ENCODE measurements around the gene N4BP2L1.

N4BP2L1 gene

DNA sequence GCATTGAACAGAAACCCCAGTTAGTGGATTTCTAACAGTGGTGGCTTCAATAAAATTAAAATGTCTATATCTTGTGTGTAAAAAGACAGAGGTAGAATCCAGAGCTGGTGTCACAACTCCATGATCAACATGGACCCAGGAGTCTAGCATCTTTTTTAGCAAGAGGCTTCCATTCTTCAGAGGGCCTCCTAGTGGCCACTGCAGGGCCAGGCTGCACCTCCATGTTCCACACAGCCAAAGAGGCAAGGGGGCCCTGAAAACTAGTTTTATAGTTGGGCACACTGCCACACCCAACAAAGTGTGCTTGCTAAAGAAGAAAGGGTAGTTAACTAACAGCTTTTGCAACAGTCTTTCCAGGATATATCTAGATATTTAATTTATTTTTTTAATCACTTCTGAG, 12.9 kb downstream of the N4BP2L1 start:
- Histone ChIP-seq H3K27me3 (ENCODE audit: insufficient read depth, low read length) (no peaks in the 10 kb centered on the region), H3K36me3 (ENCODE audit: insufficient read depth, low read length) (no peaks in the 10 kb centered on the region), H3K27ac (ENCODE audit: low read depth, low read length) (no peak overlapping the region), H3K4me3 (ENCODE audit: low read depth, low read length) (no peak overlapping the region), H3K79me2 (ENCODE audit: control insufficient read depth, insufficient read depth, low read length, unreplicated experiment) (no peaks in the 10 kb centered on the region), H2AFZ (ENCODE audit: low read length, unreplicated experiment) (no peak overlapping the region), H3K4me1 (ENCODE audit: control insufficient read depth, insufficient read depth, low read length, unreplicated experiment) (no peaks in the 10 kb centered on the region)

- Histone ChIP-seq H3K4me3 (ENCODE audit: low read depth, low read length) (no peak overlapping the region), H2AFZ (ENCODE audit: low read length, unreplicated experiment) (no peak overlapping the region), H3K79me2 (ENCODE audit: control insufficient read depth, insufficient read depth, low read length, unreplicated experiment) (no peaks in the 10 kb centered on the region), H3K27me3 (ENCODE audit: insufficient read depth, low read length) (no peaks in the 10 kb centered on the region), H3K4me1 (ENCODE audit: control insufficient read depth, insufficient read depth, low read length, unreplicated experiment) (no peaks in the 10 kb centered on the region), H3K27ac (ENCODE audit: low read depth, low read length) (no peak overlapping the region), H3K36me3 (ENCODE audit: insufficient read depth, low read length) (no peaks in the 10 kb centered on the region)
These were observed 13.3 kb downstream of the N4BP2L1 start for GRCh38 chr13:32414580-32414979.

DNA sequence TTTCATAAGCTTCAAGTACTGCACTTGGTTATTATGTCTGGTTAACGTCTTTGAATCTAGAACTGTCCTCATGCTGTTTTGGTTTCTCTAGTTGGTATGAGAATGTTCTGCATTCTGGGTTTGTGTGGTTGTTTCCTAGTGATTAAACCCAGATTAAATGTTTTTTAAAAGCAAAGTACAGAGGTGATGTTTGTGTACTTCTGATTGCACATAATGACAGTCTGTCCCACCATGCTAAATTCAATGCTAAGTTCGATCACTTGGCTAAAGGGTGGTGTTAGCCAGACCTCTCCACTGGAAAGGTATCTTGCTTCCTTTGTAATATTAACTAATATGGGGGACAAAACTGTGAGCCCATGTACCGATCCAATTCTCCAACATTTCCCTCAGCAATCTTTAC, 14.6 kb downstream of the N4BP2L1 start:
- Histone ChIP-seq H2AFZ (ENCODE audit: low read length, unreplicated experiment) (no peak overlapping the region), H3K27ac (ENCODE audit: low read depth, low read length) (no peak overlapping the region), H3K4me1 (ENCODE audit: control insufficient read depth, insufficient read depth, low read length, unreplicated experiment) (peaks cover 7% of the 10 kb centered on the region), H3K27me3 (ENCODE audit: insufficient read depth, low read length) (no peaks in the 10 kb centered on the region), H3K4me3 (ENCODE audit: low read depth, low read length) (no peak overlapping the region), H3K79me2 (ENCODE audit: control insufficient read depth, insufficient read depth, low read length, unreplicated experiment) (no peaks in the 10 kb centered on the region), H3K36me3 (ENCODE audit: insufficient read depth, low read length) (no peaks in the 10 kb centered on the region)

GRCh38 chr13:32409561-32410421, 18.1 kb downstream of the N4BP2L1 start:
- Histone ChIP-seq H2AFZ (ENCODE audit: low read length, unreplicated experiment) (peak overlapping the region; percentile 28), H3K4me3 (ENCODE audit: low read depth, low read length) (peak overlapping the region; percentile 30), H3K4me1 (ENCODE audit: control insufficient read depth, insufficient read depth, low read length, unreplicated experiment) (peaks cover 7% of the 10 kb centered on the region), H3K27ac (ENCODE audit: low read depth, low read length) (no peak overlapping the region), H3K27me3 (ENCODE audit: insufficient read depth, low read length) (no peaks in the 10 kb centered on the region), H3K79me2 (ENCODE audit: control insufficient read depth, insufficient read depth, low read length, unreplicated experiment) (no peaks in the 10 kb centered on the region), H3K36me3 (ENCODE audit: insufficient read depth, low read length) (no peaks in the 10 kb centered on the region)

DNA sequence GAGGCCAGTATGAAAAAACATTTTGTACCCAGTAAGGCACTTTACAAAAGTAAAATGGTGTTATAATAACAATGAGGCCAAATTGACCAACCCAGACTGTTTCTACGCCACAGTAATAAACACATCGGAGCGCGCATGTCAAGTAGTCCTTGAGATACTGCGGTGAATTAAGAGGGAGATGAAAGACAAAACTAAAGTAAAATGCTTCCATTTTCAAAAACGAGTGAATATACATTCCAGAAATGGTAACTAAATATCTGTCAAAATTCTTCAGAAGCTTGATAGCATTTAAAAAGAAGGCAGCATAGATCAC, 19.0 kb downstream of the N4BP2L1 start:
- no peaks in the 10 kb centered on the region for H3K36me3 ChIP-seq (ENCODE audit: insufficient read depth, low read length)
- no peak overlapping the region for H3K27ac ChIP-seq (ENCODE audit: low read depth, low read length)
- H3K4me3 ChIP-seq (ENCODE audit: low read depth, low read length), result no peak overlapping the region
- H3K27me3 ChIP-seq (ENCODE audit: insufficient read depth, low read length), result no peaks in the 10 kb centered on the region
- peaks cover 7% of the 10 kb centered on the region for H3K4me1 ChIP-seq (ENCODE audit: control insufficient read depth, insufficient read depth, low read length, unreplicated experiment)
- no peaks in the 10 kb centered on the region for H3K79me2 ChIP-seq (ENCODE audit: control insufficient read depth, insufficient read depth, low read length, unreplicated experiment)
- no peak overlapping the region for H2AFZ ChIP-seq (ENCODE audit: low read length, unreplicated experiment)

- Histone ChIP-seq H3K4me1 (ENCODE audit: control insufficient read depth, insufficient read depth, low read length, unreplicated experiment) (peaks cover 7% of the 10 kb centered on the region), H3K79me2 (ENCODE audit: control insufficient read depth, insufficient read depth, low read length, unreplicated experiment) (no peaks in the 10 kb centered on the region), H3K4me3 (ENCODE audit: low read depth, low read length) (no peak overlapping the region), H3K36me3 (ENCODE audit: insufficient read depth, low read length) (no peaks in the 10 kb centered on the region), H3K27ac (ENCODE audit: low read depth, low read length) (no peak overlapping the region), H3K27me3 (ENCODE audit: insufficient read depth, low read length) (no peaks in the 10 kb centered on the region), H2AFZ (ENCODE audit: low read length, unreplicated experiment) (no peak overlapping the region)
These were observed 19.5 kb downstream of the N4BP2L1 start for GRCh38 chr13:32408296-32409000.

DNA sequence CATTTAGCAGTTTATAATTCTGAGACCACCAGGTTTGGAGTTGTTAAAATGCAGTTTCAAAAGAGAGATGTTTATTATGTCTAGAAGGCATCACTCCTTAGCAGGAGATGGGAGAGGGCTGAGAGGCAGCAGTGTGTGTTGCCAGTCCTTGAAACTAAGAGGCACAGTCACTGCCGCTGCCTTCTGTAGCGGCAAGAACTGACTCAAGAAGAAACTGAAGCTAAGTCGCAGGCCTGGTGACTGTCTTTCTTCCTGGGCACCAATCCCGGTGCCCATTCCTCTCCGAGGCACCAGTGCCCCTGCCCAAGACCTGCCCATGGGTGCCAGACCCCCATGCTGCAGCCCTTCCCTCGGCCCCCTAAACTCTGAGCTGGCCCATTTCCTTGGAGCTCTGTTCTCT, 20.1 kb downstream of the N4BP2L1 start:
- Histone ChIP-seq H3K36me3 (ENCODE audit: insufficient read depth, low read length) (no peaks in the 10 kb centered on the region), H3K4me3 (ENCODE audit: low read depth, low read length) (no peak overlapping the region), H3K79me2 (ENCODE audit: control insufficient read depth, insufficient read depth, low read length, unreplicated experiment) (no peaks in the 10 kb centered on the region), H3K27ac (ENCODE audit: low read depth, low read length) (no peak overlapping the region), H3K27me3 (ENCODE audit: insufficient read depth, low read length) (no peaks in the 10 kb centered on the region), H3K4me1 (ENCODE audit: control insufficient read depth, insufficient read depth, low read length, unreplicated experiment) (peaks cover 7% of the 10 kb centered on the region), H2AFZ (ENCODE audit: low read length, unreplicated experiment) (no peak overlapping the region)

- Histone ChIP-seq H3K27ac (ENCODE audit: low read depth, low read length) (no peak overlapping the region), H2AFZ (ENCODE audit: low read length, unreplicated experiment) (no peak overlapping the region), H3K79me2 (ENCODE audit: control insufficient read depth, insufficient read depth, low read length, unreplicated experiment) (no peaks in the 10 kb centered on the region), H3K36me3 (ENCODE audit: insufficient read depth, low read length) (0 out of 2 replicates have a peak, but pooled peaks cover 4% of the 10 kb centered on the region), H3K4me1 (ENCODE audit: control insufficient read depth, insufficient read depth, low read length, unreplicated experiment) (no peaks in the 10 kb centered on the region), H3K4me3 (ENCODE audit: low read depth, low read length) (no peak overlapping the region), H3K27me3 (ENCODE audit: insufficient read depth, low read length) (no peaks in the 10 kb centered on the region)
These were observed 24.8 kb downstream of the N4BP2L1 start for GRCh38 chr13:32403108-32403507.

DNA sequence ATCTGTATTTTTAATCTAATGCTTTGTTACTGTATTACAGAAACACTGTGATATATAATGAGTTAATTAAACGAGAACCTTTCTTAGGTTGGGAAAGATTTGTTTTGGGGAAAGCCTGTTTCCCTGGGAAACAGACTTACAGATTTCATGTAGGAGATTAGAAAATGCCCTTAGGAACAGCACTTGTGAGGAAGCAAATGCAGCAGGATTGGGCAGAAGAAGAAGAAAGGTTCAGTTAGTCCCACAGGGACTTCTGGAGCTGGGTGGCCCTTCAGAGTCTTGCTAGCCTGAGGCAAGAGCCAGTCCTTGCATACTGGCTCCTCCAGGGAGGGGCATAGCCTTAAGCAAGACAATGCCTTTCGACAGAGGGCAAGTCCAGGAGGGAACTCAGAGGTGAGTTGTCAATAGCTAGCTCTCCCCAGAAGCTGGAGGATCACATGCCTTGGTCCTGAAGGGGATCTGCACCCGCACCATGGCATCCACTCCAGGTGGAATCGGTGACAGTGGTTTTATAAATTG, 36.8 kb downstream of the N4BP2L1 start:
- H3K4me1 ChIP-seq (ENCODE audit: control insufficient read depth, insufficient read depth, low read length, unreplicated experiment), result no peaks in the 10 kb centered on the region
- H3K27ac ChIP-seq (ENCODE audit: low read depth, low read length), result no peak overlapping the region
- H2AFZ ChIP-seq (ENCODE audit: low read length, unreplicated experiment), result no peak overlapping the region
- H3K27me3 ChIP-seq (ENCODE audit: insufficient read depth, low read length), result no peaks in the 10 kb centered on the region
- H3K36me3 ChIP-seq (ENCODE audit: insufficient read depth, low read length), result no peaks in the 10 kb centered on the region
- H3K79me2 ChIP-seq (ENCODE audit: control insufficient read depth, insufficient read depth, low read length, unreplicated experiment), result no peaks in the 10 kb centered on the region
- no peak overlapping the region for H3K4me3 ChIP-seq (ENCODE audit: low read depth, low read length)

GRCh38 chr13:32390484-32390883, 37.4 kb downstream of the N4BP2L1 start:
- Histone ChIP-seq H3K79me2 (ENCODE audit: control insufficient read depth, insufficient read depth, low read length, unreplicated experiment) (no peaks in the 10 kb centered on the region), H3K36me3 (ENCODE audit: insufficient read depth, low read length) (no peaks in the 10 kb centered on the region), H3K27me3 (ENCODE audit: insufficient read depth, low read length) (no peaks in the 10 kb centered on the region), H3K27ac (ENCODE audit: low read depth, low read length) (no peak overlapping the region), H2AFZ (ENCODE audit: low read length, unreplicated experiment) (no peak overlapping the region), H3K4me1 (ENCODE audit: control insufficient read depth, insufficient read depth, low read length, unreplicated experiment) (no peaks in the 10 kb centered on the region), H3K4me3 (ENCODE audit: low read depth, low read length) (no peak overlapping the region)

DNA sequence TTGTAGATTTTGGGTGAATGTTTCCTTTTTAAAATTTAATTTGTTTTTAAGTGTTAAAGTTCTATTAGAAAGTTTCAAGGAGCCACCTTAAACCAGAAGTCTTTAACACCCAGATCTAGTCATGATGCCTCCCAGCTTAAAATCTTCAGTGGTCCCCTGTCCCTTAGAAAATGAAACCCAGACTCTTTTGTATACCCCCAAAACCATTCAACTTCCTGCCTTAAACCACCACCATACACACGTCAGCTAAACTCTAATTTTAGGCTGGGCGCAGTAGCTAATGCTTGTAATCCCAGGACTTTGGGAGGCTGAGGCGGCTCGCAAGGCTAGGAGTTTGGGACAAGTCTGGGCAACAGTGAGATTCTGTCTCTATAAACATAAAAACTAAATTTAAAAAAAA, 37.9 kb downstream of the N4BP2L1 start:
- H3K27me3 ChIP-seq (ENCODE audit: insufficient read depth, low read length), result no peaks in the 10 kb centered on the region
- H3K27ac ChIP-seq (ENCODE audit: low read depth, low read length), result no peak overlapping the region
- H3K36me3 ChIP-seq (ENCODE audit: insufficient read depth, low read length), result no peaks in the 10 kb centered on the region
- no peaks in the 10 kb centered on the region for H3K4me1 ChIP-seq (ENCODE audit: control insufficient read depth, insufficient read depth, low read length, unreplicated experiment)
- no peaks in the 10 kb centered on the region for H3K79me2 ChIP-seq (ENCODE audit: control insufficient read depth, insufficient read depth, low read length, unreplicated experiment)
- no peak overlapping the region for H2AFZ ChIP-seq (ENCODE audit: low read length, unreplicated experiment)
- no peak overlapping the region for H3K4me3 ChIP-seq (ENCODE audit: low read depth, low read length)

Data from ACC112 (cell line).